NCI-H146 treated with DMSO at 0.1 percent for 48 hours (cell line): ENCODE results near the gene OTOG.

ENCODE experiments used
- DNase-seq: peaks from one replicate; lab custom pipeline; 2025; ENCODE audit not compliant: unreplicated experiment; lab: John Stamatoyannopoulos, UW

The OTOG gene

GRCh38 chr11:17519061-17519885 lies 27.8 kb upstream of the OTOG start:
- DNase-seq = peak; percentile 86

- no peak for DNase-seq
Measured at GRCh38 chr11:17521106-17521900, 25.8 kb upstream of the OTOG start.

GRCh38 chr11:17522655-17523054 lies 24.4 kb upstream of the OTOG start:
- no peak for DNase-seq

GRCh38 chr11:17524221-17524620 lies 22.8 kb upstream of the OTOG start:
- no peak for DNase-seq

GRCh38 chr11:17525570-17525969 lies 21.5 kb upstream of the OTOG start:
- DNase-seq = no peak

- DNase-seq = no peak
Measured at GRCh38 chr11:17526326-17526725, 20.7 kb upstream of the OTOG start.

- no peak for DNase-seq
Measured at GRCh38 chr11:17526931-17527627, 20.0 kb upstream of the OTOG start.

GRCh38 chr11:17527628-17527995 lies 19.4 kb upstream of the OTOG start:
- no peak for DNase-seq

GRCh38 chr11:17528181-17528691 lies 18.8 kb upstream of the OTOG start:
- DNase-seq = peak; percentile 16

- DNase-seq = no peak
Measured at GRCh38 chr11:17528906-17529843, 17.9 kb upstream of the OTOG start.

- no peak for DNase-seq
Measured at GRCh38 chr11:17529844-17530185, 17.2 kb upstream of the OTOG start.

GRCh38 chr11:17531071-17531600 lies 15.9 kb upstream of the OTOG start:
- DNase-seq = peak; percentile 88

- DNase-seq = peak; percentile 36
Measured at GRCh38 chr11:17531636-17532113, 15.4 kb upstream of the OTOG start.

GRCh38 chr11:17532784-17533183 lies 14.3 kb upstream of the OTOG start:
- no peak for DNase-seq

GRCh38 chr11:17533341-17533740 lies 13.7 kb upstream of the OTOG start:
- no peak for DNase-seq

- DNase-seq = no peak
Measured at GRCh38 chr11:17533778-17534415, 13.2 kb upstream of the OTOG start.

GRCh38 chr11:17535488-17535887 lies 11.6 kb upstream of the OTOG start:
- no peak for DNase-seq

- DNase-seq = no peak
Measured at GRCh38 chr11:17537261-17537660, 9.8 kb upstream of the OTOG start.

- DNase-seq = no peak
Measured at GRCh38 chr11:17538054-17538453, 9.0 kb upstream of the OTOG start.

GRCh38 chr11:17538731-17539130 lies 8.3 kb upstream of the OTOG start:
- peak; percentile 35 for DNase-seq
